ENCODE measurements around the gene PDXDC1.
"Not testable (repeated sequence)": the region's sequence is repeated elsewhere in the genome, so short reads cannot be mapped to it uniquely, and the experiment has no call there.

Gene PDXDC1

GRCh38 chr16:15038689-15039088 is 63.9 kb downstream of the PDXDC1 start:
- no peak for DNase-seq

- DNase-seq, result no peak
Measured at GRCh38 chr16:15041271-15042004, 66.6 kb downstream of the PDXDC1 start.

GRCh38 chr16:15043344-15043743 is 68.5 kb downstream of the PDXDC1 start:
- no peak for DNase-seq

GRCh38 chr16:15044286-15044685 is 69.5 kb downstream of the PDXDC1 start:
- DNase-seq, result no peak

- not testable (repeated sequence) for DNase-seq
Measured at GRCh38 chr16:15045270-15045669, 70.4 kb downstream of the PDXDC1 start.

GRCh38 chr16:15046692-15047376 is 72.0 kb downstream of the PDXDC1 start:
- DNase-seq, result no peak

- DNase-seq, result no peak
Measured at GRCh38 chr16:15049581-15050180, 74.9 kb downstream of the PDXDC1 start.

GRCh38 chr16:15050440-15050839 is 75.6 kb downstream of the PDXDC1 start:
- DNase-seq, result not testable (repeated sequence)

- no peak for DNase-seq
Measured at GRCh38 chr16:15051387-15051951, 76.6 kb downstream of the PDXDC1 start.

- no peak for DNase-seq
Measured at GRCh38 chr16:15052747-15053476, 78.1 kb downstream of the PDXDC1 start.

- no peak for DNase-seq
Measured at GRCh38 chr16:15053904-15054303, 79.1 kb downstream of the PDXDC1 start.

- DNase-seq, result no peak
Measured at GRCh38 chr16:15054357-15055140, 79.7 kb downstream of the PDXDC1 start.

GRCh38 chr16:15055141-15056053 is 80.6 kb downstream of the PDXDC1 start:
- DNase-seq, result no peak

GRCh38 chr16:15057681-15058417 is 83.0 kb downstream of the PDXDC1 start:
- no peak for DNase-seq

- no peak for DNase-seq
Measured at GRCh38 chr16:15059324-15059723, 84.5 kb downstream of the PDXDC1 start.

- not testable (repeated sequence) for DNase-seq
Measured at GRCh38 chr16:15062085-15062810, 87.4 kb downstream of the PDXDC1 start.

- not testable (repeated sequence) for DNase-seq
Measured at GRCh38 chr16:15065961-15066360, 91.1 kb downstream of the PDXDC1 start.

- not testable (repeated sequence) for DNase-seq
Measured at GRCh38 chr16:15066690-15067089, 91.9 kb downstream of the PDXDC1 start.

GRCh38 chr16:15071013-15071412 is 96.2 kb downstream of the PDXDC1 start:
- not testable (repeated sequence) for DNase-seq
